ENCODE data around the gene CAMTA1.

- TF ChIP-seq POLR2AphosphoS5 (IDR thresholded peaks at IDR 0.05) (no peak), CTCF (IDR thresholded peaks at IDR 0.05) (no peak)
Observed at GRCh38 chr1:7178336-7178735, 393.1 kb downstream of the CAMTA1 start.

Measured in upper lobe of left lung (tissue), 4 donors.